Measurements from ENCODE around the gene PTPRG. TPM values are rescaled to one million over a fixed set of nuclear protein-coding genes. Genes with fewer than 3 reads are reported as not detected.

PTPRG gene
- total and polyA plus RNA-seq, 2 experiments from 2014 or later: 8.5 to 34.9 TPM

DNA sequence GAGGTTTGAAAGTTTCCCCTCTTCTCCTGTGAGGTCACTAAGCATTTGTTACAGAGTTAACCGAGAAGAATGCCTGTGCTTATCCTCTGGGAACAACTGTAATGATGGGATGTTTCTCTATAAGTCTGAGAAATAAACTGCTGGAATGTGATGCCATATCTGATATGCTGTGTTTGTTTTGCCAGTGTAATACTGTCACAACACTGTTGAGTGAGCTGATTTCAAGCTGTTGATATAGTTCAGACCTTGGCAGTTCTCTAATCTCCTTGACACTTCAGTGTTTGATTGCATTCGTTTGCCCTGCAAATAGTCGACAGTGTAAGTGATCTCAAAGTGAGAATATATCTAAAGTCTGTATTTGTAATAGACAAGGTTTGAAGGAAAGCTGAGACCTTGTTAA, 73.3 kb downstream of the PTPRG start:
- Histone ChIP-seq H3K4me2 (no peak overlapping the region), H2AFZ (no peak overlapping the region), H3K4me3 (no peak overlapping the region), H3K79me2 (peaks cover 50% of the 10 kb centered on the region), H3K36me3 (replicated peaks; ENCODE audit: insufficient read depth, low read depth) (no peaks in the 10 kb centered on the region), H3K27ac (no peak overlapping the region), H3K9me2 (replicated peaks; ENCODE audit: insufficient read depth) (no peaks in the 10 kb centered on the region), H3K27me3 (no peaks in the 10 kb centered on the region), H3K9me3 (ENCODE audit: low read depth) (no peaks in the 10 kb centered on the region), H3K4me1 (ENCODE audit: insufficient read depth) (peaks cover 19% of the 10 kb centered on the region), H4K20me1 (ENCODE audit: insufficient read depth, poor library complexity, severe bottlenecking) (peaks cover 2% of the 10 kb centered on the region)
- TF ChIP-seq EZH2phosphoT487 (IDR thresholded peaks at IDR 0.05; ENCODE audit: low read depth, severe bottlenecking, unreplicated experiment) (no peak), EZH2 (IDR thresholded peaks at IDR 0.05; ENCODE audit: borderline replicate concordance) (no peak)
- TF ChIP-seq, protein P1, sequence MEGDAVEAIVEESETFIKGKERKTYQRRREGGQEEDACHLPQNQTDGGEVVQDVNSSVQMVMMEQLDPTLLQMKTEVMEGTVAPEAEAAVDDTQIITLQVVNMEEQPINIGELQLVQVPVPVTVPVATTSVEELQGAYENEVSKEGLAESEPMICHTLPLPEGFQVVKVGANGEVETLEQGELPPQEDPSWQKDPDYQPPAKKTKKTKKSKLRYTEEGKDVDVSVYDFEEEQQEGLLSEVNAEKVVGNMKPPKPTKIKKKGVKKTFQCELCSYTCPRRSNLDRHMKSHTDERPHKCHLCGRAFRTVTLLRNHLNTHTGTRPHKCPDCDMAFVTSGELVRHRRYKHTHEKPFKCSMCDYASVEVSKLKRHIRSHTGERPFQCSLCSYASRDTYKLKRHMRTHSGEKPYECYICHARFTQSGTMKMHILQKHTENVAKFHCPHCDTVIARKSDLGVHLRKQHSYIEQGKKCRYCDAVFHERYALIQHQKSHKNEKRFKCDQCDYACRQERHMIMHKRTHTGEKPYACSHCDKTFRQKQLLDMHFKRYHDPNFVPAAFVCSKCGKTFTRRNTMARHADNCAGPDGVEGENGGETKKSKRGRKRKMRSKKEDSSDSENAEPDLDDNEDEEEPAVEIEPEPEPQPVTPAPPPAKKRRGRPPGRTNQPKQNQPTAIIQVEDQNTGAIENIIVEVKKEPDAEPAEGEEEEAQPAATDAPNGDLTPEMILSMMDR (IDR thresholded peaks at IDR 0.05; ENCODE audit: poor library complexity): no peak
- 17% methylated on average over 3 of the region's 3 CpGs for WGBS (ENCODE audit: low lambda C conversion rate, missing lambda C conversion rate)
- DNase-seq (ENCODE audit: low spot score): no peak

DNA sequence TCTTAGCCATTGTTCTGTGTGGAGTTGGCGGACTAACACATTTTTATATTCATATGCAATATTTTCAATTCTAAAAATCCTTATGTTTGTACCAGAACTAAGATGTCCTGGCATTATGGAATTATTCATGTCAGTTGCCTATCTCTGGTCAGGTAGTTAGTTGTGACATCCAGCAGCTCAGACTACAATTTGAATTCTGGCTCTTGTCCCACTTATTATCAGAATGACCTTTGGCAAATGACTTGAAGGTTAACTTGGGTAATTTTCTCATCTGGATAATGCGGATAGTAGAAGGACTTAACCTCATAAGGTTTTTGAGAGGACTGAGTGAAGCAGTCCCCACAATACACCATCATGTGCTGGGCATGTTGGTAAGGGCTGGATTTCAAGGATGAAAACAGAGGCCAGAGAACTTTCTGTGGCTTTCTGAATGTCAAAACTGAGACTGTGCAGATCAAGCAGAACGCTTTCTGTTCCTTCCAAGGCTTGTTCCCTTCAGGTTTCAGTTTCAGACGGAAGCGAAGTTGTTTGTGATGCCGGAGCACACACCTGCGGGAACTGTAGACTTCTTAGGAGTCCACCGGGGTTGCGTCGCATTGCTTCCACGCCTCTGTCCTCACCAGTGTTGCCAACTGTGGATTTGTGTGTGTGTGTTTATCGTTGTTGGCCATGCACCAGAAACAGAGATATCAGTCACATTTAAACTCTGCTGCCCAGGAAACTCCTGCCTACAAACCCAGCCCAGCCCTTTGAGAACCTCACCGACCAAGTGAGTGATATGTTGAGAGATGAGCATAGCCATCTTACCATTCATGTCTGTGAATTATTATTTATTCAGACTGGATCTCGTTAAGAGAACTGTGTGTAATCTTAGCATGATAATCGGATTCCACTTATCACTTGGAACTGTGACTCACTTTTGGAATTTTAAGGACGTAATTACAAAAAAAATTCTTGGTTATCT, 76.0 kb downstream of the PTPRG start:
- peak; percentile 17 for DNase-seq (ENCODE audit: low spot score)
- H4K20me1 ChIP-seq (ENCODE audit: insufficient read depth, poor library complexity, severe bottlenecking): peaks cover 2% of the 10 kb centered on the region
- H3K4me1 ChIP-seq (ENCODE audit: insufficient read depth): peaks cover 19% of the 10 kb centered on the region
- no peaks in the 10 kb centered on the region for H3K27me3 ChIP-seq
- no peak for TF ChIP-seq EZH2phosphoT487 (IDR thresholded peaks at IDR 0.05; ENCODE audit: low read depth, severe bottlenecking, unreplicated experiment)
- no peak for TF ChIP-seq EZH2 (IDR thresholded peaks at IDR 0.05; ENCODE audit: borderline replicate concordance)
- TF ChIP-seq, protein P1 (IDR thresholded peaks at IDR 0.05; ENCODE audit: poor library complexity): no peak
- H3K4me2 ChIP-seq: peak overlapping the region; percentile 69
- H3K36me3 ChIP-seq (replicated peaks; ENCODE audit: insufficient read depth, low read depth): no peaks in the 10 kb centered on the region
- peaks cover 66% of the 10 kb centered on the region for H3K79me2 ChIP-seq
- no peaks in the 10 kb centered on the region for H3K9me2 ChIP-seq (replicated peaks; ENCODE audit: insufficient read depth)
- no peaks in the 10 kb centered on the region for H3K9me3 ChIP-seq (ENCODE audit: low read depth)
- peak overlapping the region; percentile 34 for H2AFZ ChIP-seq
- H3K27ac ChIP-seq: peak overlapping the region; percentile 59
- 53% methylated on average over 16 of the region's 16 CpGs for WGBS (ENCODE audit: low lambda C conversion rate, missing lambda C conversion rate)
- H3K4me3 ChIP-seq: no peak overlapping the region

DNA sequence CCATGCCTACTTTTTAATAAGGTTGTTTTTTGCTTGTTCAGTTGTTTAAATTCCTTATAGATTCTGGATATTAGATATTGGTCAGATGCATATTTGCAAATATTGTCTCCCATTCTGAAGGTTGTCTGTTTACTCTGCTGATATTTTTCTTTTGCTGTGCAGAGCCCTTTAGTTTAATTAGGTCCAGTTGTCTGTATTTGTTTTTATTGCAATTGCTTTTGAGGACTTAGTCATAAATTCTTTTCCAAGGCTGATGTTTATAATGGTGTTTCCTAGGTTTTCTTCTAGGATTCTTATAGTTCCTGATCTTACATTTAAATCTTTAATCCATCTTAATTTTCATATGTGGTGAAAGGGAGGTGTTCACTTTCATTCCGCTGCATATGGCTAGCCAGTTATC, 77.4 kb downstream of the PTPRG start:
- H3K27ac ChIP-seq: no peak overlapping the region
- H3K79me2 ChIP-seq: peaks cover 66% of the 10 kb centered on the region

More for the DNA sequence above, 77.4 kb downstream of the PTPRG start:
- Histone ChIP-seq H3K4me2 (no peak overlapping the region), H3K9me2 (replicated peaks; ENCODE audit: insufficient read depth) (no peaks in the 10 kb centered on the region), H3K9me3 (ENCODE audit: low read depth) (no peaks in the 10 kb centered on the region), H3K4me3 (no peak overlapping the region), H4K20me1 (ENCODE audit: insufficient read depth, poor library complexity, severe bottlenecking) (peaks cover 4% of the 10 kb centered on the region), H2AFZ (no peak overlapping the region), H3K36me3 (replicated peaks; ENCODE audit: insufficient read depth, low read depth) (no peaks in the 10 kb centered on the region), H3K4me1 (ENCODE audit: insufficient read depth) (peaks cover 19% of the 10 kb centered on the region), H3K27me3 (no peaks in the 10 kb centered on the region)
- no peak for TF ChIP-seq EZH2phosphoT487 (IDR thresholded peaks at IDR 0.05; ENCODE audit: low read depth, severe bottlenecking, unreplicated experiment)
- TF ChIP-seq, protein P1 (IDR thresholded peaks at IDR 0.05; ENCODE audit: poor library complexity): no peak
- 93% methylated on average over 1 of the region's 1 CpG for WGBS (ENCODE audit: low lambda C conversion rate, missing lambda C conversion rate)
- DNase-seq (ENCODE audit: low spot score): no peak
